Nephron progenitor cell (in vitro differentiated cells): ENCODE data around the gene FDPS.

ENCODE experiments used
- DNase-seq: peaks from one replicate; pipeline ENCODE4 v3.0.0; 2021
- H3K27ac Mint-ChIP-seq: 2 replicates; pipeline ENCODE4 v1.8.0; 2021; ENCODE audit warnings: mild to moderate bottlenecking, moderate library complexity, mixed read lengths
- H3K27me3 Mint-ChIP-seq: 2 replicates; pipeline ENCODE4 v1.8.0; 2021; ENCODE audit warnings: mild to moderate bottlenecking, low read depth, mixed read lengths; ENCODE audit not compliant: poor library complexity
- H3K36me3 Mint-ChIP-seq: 2 replicates; pipeline ENCODE4 v1.8.0; 2021; ENCODE audit warnings: low read depth, mixed read lengths
- H3K4me1 Mint-ChIP-seq: 2 replicates; pipeline ENCODE4 v1.8.0; 2021; ENCODE audit warnings: mixed read lengths
- H3K4me3 Mint-ChIP-seq: 2 replicates; pipeline ENCODE4 v1.8.0; 2021; ENCODE audit warnings: mild to moderate bottlenecking, moderate library complexity, mixed read lengths
- H3K9me3 Mint-ChIP-seq: 2 replicates; pipeline ENCODE4 v1.8.0; 2021; ENCODE audit warnings: mild to moderate bottlenecking, moderate library complexity, mixed read lengths
- CTCF ChIP-seq: fragments of 200-600 bp; sonication (generic); IDR thresholded peaks from 2 replicates; pipeline ENCODE4 v1.5.0; 2021; ENCODE audit warnings: antibody characterized with exemption

FDPS gene

GRCh38 chr1:155308493-155309422 is at the start of gene FDPS:
Gene FDPS, plus strand, starts transcription at chr1:155308866. Its CDS starts 924 bp downstream, at chr1:155309790.
- Mint-ChIP-seq H3K9me3 (no peaks in the 10 kb centered on the region), H3K4me1 (peaks cover 45% of the 10 kb centered on the region), H3K36me3 (peaks cover 36% of the 10 kb centered on the region), H3K4me3 (peak within 1 kb of the TSS; percentile 98), H3K27me3 (peaks cover 6% of the 10 kb centered on the region), H3K27ac (peak within 1 kb of the TSS; percentile 99)
- TF ChIP-seq CTCF = no peak
- peak; percentile 90 for DNase-seq

- TF ChIP-seq CTCF = no peak
- H3K4me3 Mint-ChIP-seq = peak overlapping the region; percentile 97
These were observed 48.4 kb upstream of the FDPS start for GRCh38 chr1:155260276-155260675.

GRCh38 chr1:155261493-155261851 is 47.2 kb upstream of the FDPS start:
- peaks cover 60% of the 10 kb centered on the region for H3K36me3 Mint-ChIP-seq
- H3K4me1 Mint-ChIP-seq = peaks cover 35% of the 10 kb centered on the region
- no peak for TF ChIP-seq CTCF
- H3K4me3 Mint-ChIP-seq = peak overlapping the region; percentile 97
- peak overlapping the region; percentile 98 for H3K27ac Mint-ChIP-seq
- DNase-seq = no peak
- H3K9me3 Mint-ChIP-seq = no peaks in the 10 kb centered on the region
- peaks cover 2% of the 10 kb centered on the region for H3K27me3 Mint-ChIP-seq

More at GRCh38 chr1:155260276-155260675, 48.4 kb upstream of the FDPS start:
- peak overlapping the region; percentile 91 for H3K27ac Mint-ChIP-seq
- DNase-seq = no peak
- peaks cover 2% of the 10 kb centered on the region for H3K27me3 Mint-ChIP-seq
- H3K9me3 Mint-ChIP-seq = no peaks in the 10 kb centered on the region
- H3K4me1 Mint-ChIP-seq = peaks cover 46% of the 10 kb centered on the region
- H3K36me3 Mint-ChIP-seq = peaks cover 51% of the 10 kb centered on the region

GRCh38 chr1:155261852-155262673 is 46.6 kb upstream of the FDPS start, which contains the start of gene SCAMP3:
Gene SCAMP3, minus strand, starts transcription at chr1:155262360. Its CDS starts 209 bp downstream, at chr1:155262151.
- Mint-ChIP-seq H3K4me3 (peak within 1 kb of the TSS; percentile 97), H3K27ac (peak within 1 kb of the TSS; percentile 98), H3K4me1 (peaks cover 29% of the 10 kb centered on the region), H3K27me3 (peaks cover 2% of the 10 kb centered on the region), H3K9me3 (no peaks in the 10 kb centered on the region), H3K36me3 (peaks cover 64% of the 10 kb centered on the region)
- TF ChIP-seq CTCF = no peak
- DNase-seq = peak; percentile 86

GRCh38 chr1:155263067-155263466 is 45.6 kb upstream of the FDPS start:
- Mint-ChIP-seq H3K4me3 (peak overlapping the region; percentile 2), H3K27me3 (peaks cover 2% of the 10 kb centered on the region), H3K9me3 (no peaks in the 10 kb centered on the region), H3K27ac (no peak overlapping the region), H3K4me1 (peaks cover 29% of the 10 kb centered on the region), H3K36me3 (peaks cover 67% of the 10 kb centered on the region)
- no peak for DNase-seq
- no peak for TF ChIP-seq CTCF
